Dermis microvascular lymphatic vessel endothelial cell (primary cell): ENCODE measurements around the gene SLC38A10. TPM values are rescaled to one million over a fixed set of nuclear protein-coding genes. Genes with fewer than 3 reads are reported as not detected.

Experiments
- DNase-seq, 2 donors: peaks; one replicate each; pipeline versions ENCODE4 v3.0.0 to v3.0.0-alpha.2; 2010; ENCODE audit warnings: low read depth in 2 of 2
- total RNA-seq: library from RNA; depleted of rRNA; stranded (reverse); fragments of >200 nt; gene quantifications from 2 replicates; pipeline ENCODE4 v1.2.1, GENCODE V29; 2014

Gene SLC38A10
- total RNA-seq, 1 donor from 2014 or later: 42.2 TPM

GRCh38 chr17:81277946-81278693 lies 17.0 kb downstream of the SLC38A10 start:
- DNase-seq: no peak

DNA sequence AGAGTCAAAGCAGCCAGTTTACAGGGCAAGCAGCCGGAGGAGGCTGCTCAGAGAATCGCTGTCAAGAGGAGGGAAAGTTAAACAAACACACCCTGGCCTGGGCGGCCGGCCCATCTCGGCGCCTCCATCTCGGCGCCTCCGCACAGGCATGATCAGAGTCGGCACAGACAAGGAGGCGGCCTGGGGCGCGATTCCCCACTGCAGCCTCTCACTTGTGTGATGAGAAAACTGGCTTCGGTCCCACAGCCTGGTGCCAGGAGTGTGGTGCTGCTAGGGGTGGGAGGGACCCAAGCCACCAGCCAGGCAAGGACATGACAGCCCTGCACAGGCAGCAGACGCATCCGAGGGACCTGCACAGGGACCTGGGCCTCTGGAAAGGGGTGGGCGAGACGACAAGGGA lies 17.7 kb downstream of the SLC38A10 start:
- DNase-seq: no peak

DNA sequence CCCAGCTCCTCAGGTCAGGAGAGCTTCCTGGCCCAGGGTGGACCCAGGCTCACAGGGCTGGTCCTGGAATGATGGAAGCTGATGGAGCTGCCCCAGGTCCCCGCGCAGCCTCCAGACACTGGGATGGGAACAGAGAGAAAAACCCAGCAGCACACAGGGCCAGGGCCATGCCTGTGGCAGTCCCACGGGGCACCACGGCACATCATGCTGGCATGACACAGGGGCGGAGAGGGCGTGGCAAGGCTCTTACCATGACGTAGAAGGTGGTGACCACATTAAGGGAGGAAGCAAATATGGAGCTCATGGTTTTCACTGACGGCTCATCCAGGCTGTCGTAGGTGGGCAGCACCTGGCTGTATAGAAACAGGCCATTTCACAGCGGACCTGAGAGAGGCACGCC lies 18.3 kb downstream of the SLC38A10 start:
- DNase-seq: no peak

- no peak for DNase-seq
Measured at GRCh38 chr17:81274471-81274855, 20.6 kb downstream of the SLC38A10 start.

DNA sequence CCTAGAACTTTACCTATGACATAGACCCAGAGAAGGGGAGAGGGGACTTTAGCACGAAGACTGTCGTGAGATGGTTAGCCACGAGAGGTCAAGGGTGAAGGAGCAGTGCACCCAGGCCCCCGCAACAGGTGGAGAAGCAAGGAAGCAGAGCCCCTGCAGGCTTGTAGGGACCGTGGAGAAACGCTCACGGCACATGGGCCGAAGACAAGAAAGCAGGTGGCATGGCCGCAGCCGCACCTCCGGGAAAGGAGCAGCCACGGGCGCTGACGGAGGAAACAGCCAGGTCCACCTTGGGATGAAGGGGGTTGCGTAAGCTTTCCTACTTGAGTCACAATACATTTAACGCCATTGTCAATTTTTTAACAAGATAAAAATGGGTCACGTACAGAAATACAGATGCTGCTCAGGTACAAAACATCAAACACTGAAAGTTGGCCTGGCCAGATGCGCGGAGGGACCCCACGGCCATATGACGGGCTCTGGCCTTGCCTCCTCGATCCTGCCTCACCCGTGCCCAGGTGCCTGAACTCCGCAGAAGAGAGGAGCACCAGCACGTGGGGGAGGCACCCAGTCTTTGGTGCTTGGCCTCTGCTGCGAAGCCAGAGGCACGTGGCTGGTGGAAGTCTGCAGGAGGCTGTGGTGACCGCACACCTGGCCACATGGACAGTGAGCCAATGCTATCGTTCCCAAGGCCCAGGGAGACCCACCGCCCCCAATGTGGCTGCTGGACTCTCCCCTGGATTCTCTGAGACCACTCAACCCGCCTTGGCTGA lies 21.2 kb downstream of the SLC38A10 start:
- no peak for DNase-seq

DNA sequence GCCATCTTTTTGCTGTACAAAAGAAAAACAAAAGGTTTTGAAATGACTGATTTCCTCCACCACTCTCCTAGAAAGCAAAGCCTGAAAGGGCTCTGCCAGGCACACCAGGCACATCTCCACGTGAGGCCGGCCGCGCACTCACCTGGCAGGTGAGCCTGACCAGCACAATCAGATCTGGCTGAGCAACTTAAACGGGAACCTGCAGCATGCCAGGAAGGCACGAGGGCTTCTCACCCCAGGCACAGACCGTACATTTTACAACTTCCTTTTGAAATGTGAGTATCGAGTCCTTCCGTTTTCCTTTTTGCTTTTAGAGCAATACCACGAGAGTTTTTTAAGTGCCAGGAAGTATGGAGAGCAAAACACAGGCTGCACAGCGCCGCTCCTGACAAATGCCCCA lies 22.5 kb downstream of the SLC38A10 start:
- DNase-seq: no peak

- DNase-seq: no peak
Measured at GRCh38 chr17:81271226-81271625, 23.9 kb downstream of the SLC38A10 start.

DNA sequence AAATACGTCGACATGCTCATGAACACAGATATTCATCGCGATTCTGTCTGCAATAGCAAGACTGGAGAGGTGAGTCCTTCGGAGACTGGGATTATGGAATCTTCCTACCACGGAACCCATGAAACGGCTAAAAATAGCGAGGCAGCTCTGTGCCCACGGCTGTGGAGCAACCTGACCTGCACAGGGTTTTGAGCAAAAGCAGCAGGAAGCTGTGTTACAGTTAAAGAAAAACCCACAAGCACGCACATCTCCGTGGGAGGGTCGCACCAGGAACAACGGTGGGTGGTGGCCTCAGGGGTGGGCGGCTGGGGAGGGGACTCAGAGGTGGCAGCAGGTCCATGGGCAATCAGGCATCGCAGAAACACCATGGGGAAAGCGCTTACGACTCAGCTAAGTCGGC lies 24.8 kb downstream of the SLC38A10 start:
- DNase-seq: no peak

- no peak for DNase-seq
Measured at GRCh38 chr17:81267390-81268067, 27.6 kb downstream of the SLC38A10 start.

- DNase-seq: no peak
Measured at GRCh38 chr17:81265576-81265975, 29.5 kb downstream of the SLC38A10 start.

DNA sequence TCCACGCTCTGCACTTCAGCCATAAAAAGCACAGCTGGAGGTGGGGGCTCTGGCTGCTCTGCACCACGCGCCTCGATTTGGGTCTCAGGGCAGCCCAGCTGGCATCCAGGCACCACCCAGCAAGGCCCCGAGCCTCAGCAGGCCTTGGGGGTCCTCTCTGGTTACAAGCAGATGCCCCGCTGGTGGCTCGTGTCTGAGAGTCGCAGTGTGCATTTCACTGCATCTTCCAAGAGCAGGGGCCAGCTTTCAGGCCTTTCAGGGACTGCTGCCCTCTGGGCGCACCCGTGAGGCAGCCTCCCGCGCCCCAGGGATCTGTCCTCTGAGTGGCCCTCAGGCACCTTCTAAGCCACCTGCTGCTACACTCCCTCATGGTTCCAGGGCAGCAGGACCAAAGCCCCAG lies 30.5 kb downstream of the SLC38A10 start:
- no peak for DNase-seq

DNA sequence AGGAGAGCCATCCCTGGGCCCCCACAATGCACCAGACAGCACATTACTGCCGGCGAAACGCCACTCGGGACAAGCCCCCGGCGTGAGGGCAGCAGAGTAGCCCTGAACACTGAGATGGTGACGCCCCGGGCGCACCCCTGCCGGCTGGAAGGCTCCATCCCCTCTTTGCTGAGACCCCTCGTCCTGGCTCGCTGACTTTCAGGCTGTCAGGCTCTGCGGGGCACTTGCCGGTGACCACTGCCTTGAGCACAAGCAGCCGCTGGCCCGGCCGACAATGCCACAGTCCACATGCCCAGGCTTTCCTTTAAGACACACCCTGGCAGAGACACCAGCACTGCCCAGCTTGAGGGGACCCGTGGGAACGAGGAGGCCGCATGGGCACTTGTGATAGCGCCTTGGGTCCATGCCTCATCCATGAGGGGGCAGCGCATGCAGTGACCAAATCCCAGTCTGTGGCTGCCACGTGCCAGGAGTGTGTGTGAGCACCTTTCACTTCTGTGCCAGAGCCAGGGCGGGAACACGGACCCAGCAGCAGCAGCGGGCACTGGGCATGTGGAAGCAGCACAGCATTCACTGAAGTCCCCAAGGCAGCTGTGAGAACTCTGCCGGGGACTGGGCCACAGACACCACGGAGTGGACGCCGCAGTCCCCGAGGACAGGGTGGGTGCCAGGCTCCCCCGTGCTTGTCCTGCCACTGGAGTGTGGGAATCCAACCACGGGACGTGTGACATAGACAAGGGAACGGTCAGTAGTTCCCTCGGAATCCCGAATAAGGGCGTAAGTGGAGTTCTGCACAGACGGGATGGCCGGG lies 31.5 kb downstream of the SLC38A10 start:
- DNase-seq: no peak

- DNase-seq: no peak
Measured at GRCh38 chr17:81261582-81262336, 33.3 kb downstream of the SLC38A10 start.

GRCh38 chr17:81261096-81261495 lies 34.0 kb downstream of the SLC38A10 start:
- no peak for DNase-seq

DNA sequence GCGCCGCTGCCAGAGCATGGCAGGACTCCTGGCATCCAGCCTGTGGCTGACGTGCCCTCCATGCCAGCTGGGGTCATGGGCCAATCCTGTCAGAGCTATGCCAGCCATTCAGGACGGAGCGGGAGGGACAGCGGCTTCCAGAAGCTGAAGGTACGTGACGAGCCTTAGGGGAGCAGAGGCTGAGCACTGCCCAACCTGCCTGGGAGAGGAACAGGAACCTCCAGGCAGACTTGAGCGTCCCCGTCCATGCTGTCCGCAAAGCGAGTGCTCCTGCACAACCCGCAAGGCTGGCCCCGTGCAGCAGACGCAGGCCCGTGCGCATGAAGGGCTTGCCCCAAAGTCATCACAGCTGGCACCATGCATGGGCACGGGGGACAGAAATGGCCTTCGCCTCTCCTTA lies 34.5 kb downstream of the SLC38A10 start:
- DNase-seq: no peak

DNA sequence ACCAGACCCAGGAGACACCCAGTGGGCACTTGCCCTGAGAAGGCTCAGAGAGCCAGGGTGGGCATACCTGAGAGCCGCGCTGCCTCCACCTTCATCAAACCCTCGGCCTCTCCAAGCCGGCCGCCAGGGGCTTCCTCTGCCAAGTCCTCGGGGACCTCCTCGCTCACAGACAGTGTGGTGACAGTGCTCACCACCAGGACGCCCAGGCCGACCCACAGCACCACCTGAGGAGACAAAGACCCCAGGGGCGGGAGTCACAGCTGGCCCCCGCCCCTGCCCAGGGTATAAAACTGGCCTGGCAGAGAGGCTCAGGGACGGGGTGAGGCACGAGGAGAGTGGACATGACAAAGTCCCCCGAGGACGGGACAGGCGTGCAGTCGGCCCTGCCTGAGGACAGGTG lies 34.9 kb downstream of the SLC38A10 start:
- no peak for DNase-seq

- DNase-seq: no peak
Measured at GRCh38 chr17:81259058-81259605, 36.0 kb downstream of the SLC38A10 start.

DNA sequence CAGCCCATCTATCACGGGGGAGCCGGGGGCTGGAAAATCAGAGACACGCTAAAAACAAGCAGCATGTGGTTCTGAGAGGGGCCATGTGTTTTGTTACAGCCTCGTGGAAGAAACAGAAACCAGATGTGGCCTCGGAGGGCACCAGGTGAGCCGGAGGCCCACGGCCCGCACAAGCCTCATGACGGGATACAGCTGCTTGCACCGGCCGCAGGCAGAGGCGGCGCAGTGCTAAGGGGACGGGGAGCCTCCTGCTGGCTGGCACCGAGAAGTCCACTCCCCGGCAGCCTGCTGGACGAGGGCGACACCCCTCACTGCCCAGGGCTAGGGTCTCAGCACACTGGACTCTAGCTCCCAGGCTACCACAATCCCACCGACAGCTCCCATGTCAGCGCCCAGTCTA lies 36.8 kb downstream of the SLC38A10 start:
- DNase-seq: no peak

DNA sequence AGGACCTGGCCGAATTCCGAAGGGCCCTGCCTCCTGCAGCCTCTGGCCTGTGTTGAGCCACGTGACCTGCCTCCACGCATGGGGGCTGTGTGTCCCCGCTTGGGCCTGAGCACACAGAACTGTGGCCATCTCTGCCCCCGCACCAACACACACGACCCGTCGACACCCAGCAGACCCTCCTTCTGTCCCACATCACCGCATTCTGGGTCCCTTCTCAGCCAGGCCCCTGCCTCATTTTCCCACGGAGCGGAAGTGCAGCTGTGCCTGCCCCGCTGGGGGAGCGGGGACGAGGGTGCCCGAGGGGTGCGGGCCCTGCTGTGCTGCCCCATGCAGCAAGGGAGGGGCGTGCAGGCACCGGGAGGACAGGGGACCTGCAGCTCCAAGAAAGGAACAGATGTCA lies 37.6 kb downstream of the SLC38A10 start:
- DNase-seq: no peak

DNA sequence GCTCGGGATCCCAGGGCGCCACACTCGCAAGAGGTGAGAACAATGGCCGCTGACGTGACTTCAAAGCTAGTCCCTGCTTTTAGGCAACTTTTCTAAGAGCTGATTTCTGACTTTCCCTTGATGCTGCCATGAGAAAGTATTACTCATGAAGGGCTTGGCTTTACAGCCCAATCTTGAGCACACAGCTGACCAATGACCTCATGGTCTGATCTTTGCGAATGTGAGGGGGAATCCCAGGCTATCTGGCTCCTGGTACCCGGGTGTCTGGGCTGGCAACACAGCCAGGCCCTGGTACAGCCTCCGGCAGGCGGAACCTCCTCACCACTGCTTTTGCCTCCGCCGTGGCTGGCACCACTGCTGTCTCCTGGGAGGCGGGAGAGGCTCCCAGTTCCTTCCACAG lies 38.5 kb downstream of the SLC38A10 start:
- no peak for DNase-seq
